ENCODE measurements around the gene SCUBE2.

The SCUBE2 gene

DNA sequence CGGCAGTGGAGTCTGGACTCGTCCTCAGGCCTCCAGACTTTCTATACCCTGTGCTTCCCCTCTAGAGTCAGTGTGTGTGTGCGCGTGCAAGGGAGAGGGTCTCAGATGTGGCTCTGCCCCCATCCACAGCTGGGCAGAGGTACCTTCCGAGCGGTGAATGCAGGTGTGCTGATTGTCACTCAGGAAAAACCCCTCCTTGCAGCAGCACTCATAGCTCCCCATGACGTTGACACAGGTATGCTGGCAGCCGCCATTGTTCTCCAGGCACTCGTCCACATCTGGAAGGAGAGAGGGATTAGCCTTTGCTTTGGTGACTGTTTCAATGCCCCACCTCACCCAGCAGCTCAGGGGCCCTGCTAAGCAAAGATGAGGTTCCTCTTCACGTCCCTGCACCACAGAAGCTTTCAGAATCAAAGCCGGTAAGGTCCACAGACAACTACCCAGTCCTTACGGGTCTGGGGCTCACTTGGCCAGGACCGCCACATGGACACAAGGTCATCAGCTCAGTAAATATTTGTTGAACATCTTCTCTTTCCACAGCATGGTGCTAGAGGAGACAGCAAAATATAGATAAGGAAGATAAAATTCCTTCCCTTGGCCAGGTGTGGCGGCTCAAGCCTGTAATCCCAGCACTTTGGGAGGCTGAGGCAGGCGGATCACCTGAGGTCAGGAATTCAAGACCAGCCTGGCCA is 16.9 kb downstream of the SCUBE2 start:
- DNase-seq (ENCODE audit: low read depth), result no peak

- DNase-seq (ENCODE audit: low read depth), result no peak
These were observed 17.8 kb downstream of the SCUBE2 start for GRCh38 chr11:9073466-9074225.

GRCh38 chr11:9072626-9073176 is 18.7 kb downstream of the SCUBE2 start:
- DNase-seq (ENCODE audit: low read depth), result no peak

- no peak for DNase-seq (ENCODE audit: low read depth)
These were observed 19.7 kb downstream of the SCUBE2 start for GRCh38 chr11:9071692-9072091.

DNA sequence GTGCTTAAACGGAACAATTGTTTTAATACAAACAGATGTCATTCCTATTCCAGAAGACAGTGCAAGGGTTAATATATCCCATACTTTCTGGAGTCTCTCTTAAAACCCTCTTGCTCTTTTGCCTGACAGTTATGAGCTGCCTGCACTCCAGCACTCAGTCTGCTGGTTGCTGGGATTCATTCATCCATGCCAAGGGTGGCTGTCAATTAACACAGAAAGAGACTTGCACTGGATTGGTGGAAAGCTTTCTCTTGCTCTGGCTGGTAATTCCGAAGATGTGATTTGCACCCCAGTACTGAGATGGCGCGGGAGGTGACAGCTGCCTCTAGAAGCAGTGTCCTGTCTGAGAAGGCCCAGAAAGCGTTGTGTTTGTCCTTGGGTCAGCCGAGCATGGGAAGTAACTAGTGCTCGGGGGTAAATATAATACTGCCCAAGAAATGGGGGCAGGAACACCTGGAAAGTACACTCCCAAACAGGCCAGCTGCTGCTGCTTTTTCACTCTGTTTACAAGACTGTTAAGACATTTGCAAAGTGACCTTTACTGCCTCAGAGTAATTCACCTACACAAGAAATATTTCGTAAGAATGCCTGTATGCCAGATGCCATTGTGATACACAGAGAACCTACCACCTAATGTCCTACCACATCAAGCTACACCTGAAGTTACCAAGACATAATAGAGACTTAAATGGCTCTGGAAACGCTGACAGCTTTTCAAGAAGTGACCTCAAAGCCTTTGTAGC is 20.5 kb downstream of the SCUBE2 start:
- no peak for DNase-seq (ENCODE audit: low read depth)

DNA sequence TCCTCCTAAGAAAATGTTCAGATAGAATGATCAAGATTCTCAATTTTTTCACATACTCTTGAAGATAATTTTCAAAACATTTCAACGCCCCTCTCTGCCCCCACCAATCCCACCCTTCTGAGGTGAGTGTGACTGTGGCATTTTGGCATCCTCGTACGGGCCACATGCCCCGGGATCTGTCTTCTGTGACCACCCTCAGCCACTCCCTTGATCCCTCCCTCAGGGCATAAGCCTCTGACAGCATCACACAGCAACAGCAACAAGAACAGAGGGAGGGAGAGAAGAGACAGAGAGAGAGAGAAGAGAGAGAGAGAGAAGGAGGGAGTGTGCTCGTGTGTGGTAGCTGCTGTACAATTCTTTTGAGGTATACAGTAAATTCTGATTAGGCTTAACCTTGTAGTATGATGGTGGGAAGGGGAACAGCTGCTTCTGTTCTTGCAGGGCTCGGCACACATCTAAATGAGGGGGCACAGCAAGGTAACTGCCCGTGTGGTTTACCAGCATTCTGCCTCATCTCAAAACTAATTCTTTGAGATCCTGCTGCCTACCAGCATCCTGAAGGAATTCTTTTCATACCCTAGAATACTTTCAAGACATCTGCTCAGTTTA is 21.4 kb downstream of the SCUBE2 start:
- DNase-seq (ENCODE audit: low read depth), result no peak

DNA sequence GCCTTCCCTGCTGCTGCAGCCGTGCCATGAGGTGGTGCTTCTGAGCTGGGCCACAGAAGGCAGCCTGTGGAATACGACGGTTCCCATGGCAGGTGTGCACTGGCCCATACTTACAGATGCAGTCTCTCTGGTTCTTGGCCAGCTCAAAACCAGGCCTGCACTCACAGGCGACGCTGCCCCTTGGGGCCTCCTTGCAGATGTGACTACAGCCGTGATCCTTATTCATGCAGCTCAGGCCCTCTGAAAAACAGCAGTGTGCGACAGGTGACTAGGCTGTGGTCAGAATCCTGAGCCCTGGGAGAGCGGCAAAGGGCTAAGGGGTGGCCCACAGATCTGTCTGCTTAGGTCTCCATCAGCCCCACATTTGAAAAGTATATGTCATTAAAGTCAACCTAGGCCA is 22.1 kb downstream of the SCUBE2 start:
- no peak for DNase-seq (ENCODE audit: low read depth)

DNA sequence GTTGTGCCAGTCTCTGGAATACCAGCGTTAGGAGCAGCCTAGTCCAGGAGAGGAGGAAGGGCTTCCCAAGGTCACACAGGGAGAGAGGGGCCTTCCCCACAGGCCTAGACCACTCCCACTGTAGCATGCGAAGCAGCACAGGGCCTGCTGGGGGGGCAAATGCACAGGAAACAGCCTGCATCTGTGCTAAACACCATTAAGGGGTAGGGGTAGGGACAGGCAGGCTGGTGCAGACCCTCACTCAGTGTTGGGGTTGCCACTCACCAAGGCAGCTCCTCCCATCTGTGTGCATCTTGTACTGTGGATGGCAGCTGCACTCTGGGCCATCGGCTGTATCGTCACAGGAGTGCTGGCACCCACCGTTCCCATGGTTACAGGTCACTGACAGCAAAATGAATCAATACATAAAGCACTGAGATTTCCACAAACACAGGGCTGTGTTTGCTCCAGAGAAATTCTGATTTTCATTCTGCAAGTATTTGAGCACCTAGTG is 24.9 kb downstream of the SCUBE2 start:
- no peak for DNase-seq (ENCODE audit: low read depth)

DNA sequence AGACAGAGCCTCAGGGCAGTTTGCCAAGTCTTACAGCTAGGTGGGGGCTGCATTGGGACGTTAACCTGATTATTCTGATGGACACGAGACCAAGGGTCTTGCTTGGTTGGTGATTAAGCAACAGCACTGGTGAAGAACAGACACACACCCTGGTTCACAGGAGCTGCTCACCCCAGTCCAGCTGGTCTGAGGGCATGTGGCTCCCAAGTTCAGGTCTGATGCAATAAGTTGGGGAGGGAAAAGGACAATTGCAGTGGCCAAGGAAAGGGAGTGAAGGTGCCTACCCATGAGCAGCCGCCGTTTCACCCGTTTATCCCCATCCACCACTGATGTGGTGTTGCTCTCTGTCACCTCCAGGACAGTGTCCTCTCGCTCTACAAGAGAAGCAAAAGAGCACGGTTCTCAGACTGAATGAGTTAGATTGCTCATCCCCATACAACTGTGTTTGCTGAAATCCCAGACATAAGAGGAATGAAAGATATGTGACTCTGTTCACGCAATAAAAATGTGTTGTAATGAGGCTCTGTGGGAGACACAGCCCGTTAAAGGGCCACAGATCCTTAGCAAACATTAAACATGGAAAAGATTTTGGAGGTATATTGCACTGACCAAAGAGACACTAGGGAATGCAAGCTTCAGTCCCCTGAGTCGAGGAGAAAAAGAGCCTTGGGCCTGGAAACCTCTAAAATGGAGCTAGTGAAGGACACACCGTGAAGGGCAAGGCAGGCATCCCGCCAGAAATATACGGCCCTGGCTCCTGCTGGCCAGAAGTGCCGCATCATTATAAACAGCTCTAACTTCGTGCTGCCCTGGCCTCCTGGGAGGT is 25.6 kb downstream of the SCUBE2 start:
- no peak for DNase-seq (ENCODE audit: low read depth)

GRCh38 chr11:9061807-9062206 is 29.6 kb downstream of the SCUBE2 start:
- DNase-seq (ENCODE audit: low read depth), result no peak

DNA sequence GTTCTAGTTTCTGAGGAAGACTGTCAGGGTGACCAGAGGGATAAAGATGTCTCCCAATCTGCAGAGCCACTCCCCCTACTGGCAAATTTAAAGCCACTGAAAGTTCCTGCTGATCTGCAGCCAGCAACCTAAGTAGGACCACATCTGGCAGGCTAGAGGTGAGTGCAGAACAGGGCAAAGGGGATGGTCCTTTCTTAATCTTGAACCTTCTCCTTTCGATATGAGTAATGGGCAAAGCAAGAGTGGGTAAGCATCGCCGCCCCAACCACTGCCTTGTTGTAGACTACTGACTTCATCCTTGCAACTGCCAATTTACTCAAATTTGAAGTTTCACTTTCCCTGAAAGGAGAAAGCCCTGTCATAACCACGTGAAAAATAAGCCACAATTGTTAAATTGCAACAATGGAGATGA is 30.7 kb downstream of the SCUBE2 start:
- DNase-seq (ENCODE audit: low read depth), result no peak

- no peak for DNase-seq (ENCODE audit: low read depth)
These were observed 32.0 kb downstream of the SCUBE2 start for GRCh38 chr11:9059406-9059805.

GRCh38 chr11:9057888-9058287 is 33.5 kb downstream of the SCUBE2 start:
- DNase-seq (ENCODE audit: low read depth), result no peak

DNA sequence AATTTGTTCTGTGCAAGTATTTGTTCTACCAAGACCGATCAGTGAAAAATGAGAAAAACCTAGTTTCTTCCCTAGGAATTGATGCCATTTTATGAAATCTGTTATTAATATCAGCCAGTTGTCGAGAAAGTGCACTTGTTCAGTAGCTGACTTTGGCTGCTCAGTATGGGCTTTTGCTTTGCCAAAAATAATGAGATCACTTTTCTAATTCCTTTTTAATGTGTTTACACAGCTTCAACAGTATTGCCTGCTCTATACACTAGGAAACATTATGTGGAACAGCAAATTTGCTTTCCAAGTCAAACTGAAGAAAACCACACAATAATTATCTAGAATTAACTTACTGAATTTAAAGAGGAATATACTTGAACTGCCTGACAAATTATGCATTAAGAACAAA is 34.4 kb downstream of the SCUBE2 start:
- no peak for DNase-seq (ENCODE audit: low read depth)

GRCh38 chr11:9056467-9056866 is 34.9 kb downstream of the SCUBE2 start:
- DNase-seq (ENCODE audit: low read depth), result no peak

- no peak for DNase-seq (ENCODE audit: low read depth)
These were observed 37.9 kb downstream of the SCUBE2 start for GRCh38 chr11:9053316-9054035.

DNA sequence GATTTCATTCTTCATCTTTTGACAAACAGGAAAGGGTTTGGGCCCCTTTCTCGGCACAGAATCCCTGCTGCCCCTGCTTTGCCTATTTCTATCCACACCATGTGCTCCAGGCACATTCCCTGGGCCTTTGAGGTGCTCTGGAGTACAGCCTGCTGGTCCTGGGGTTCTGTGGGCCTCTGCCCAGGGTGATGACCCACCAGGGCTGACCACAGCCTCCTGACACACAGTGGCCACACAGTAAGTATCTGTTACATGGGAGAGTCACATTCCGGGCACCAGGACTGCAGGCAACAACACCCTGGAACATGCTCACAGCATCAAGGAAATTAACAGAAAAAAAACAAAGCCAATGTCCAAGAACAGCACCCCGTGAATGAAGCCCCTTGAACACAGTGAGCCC is 39.1 kb downstream of the SCUBE2 start:
- DNase-seq (ENCODE audit: low read depth), result no peak

GRCh38 chr11:9049959-9050358 is 41.4 kb downstream of the SCUBE2 start:
- DNase-seq (ENCODE audit: low read depth), result no peak

- no peak for DNase-seq (ENCODE audit: low read depth)
These were observed 43.4 kb downstream of the SCUBE2 start for GRCh38 chr11:9047964-9048523.

DNA sequence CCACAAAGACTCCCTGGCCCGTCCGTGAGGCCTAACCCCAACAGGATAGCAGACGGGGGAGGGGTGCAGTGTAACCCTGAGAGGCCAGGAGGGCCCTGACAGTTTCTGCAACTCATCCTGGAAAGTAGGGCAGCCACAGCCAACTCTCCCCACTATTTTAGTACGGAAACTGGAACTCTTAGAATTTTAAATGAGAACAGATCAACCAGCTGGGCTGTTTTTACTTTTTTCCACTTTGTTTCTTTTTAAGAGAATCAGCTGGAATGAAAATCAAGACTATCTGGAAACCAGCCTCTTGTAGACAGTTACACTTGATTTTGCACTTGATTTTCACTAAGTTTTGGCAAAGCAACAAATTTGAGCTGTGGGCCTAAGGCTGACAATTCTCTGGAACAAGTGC is 44.9 kb downstream of the SCUBE2 start:
- DNase-seq (ENCODE audit: low read depth), result no peak
